Measurements from ENCODE around the gene ABHD16A. TPM values are rescaled to one million over a fixed set of nuclear protein-coding genes. Genes with fewer than 3 reads are reported as not detected.

ABHD16A gene
- total and polyA plus RNA-seq, 2 of the 13 experiments (the other 11 are each of a cell fraction or from before 2014, with no cell fraction given), result 43.5 to 45.4 TPM

DNA sequence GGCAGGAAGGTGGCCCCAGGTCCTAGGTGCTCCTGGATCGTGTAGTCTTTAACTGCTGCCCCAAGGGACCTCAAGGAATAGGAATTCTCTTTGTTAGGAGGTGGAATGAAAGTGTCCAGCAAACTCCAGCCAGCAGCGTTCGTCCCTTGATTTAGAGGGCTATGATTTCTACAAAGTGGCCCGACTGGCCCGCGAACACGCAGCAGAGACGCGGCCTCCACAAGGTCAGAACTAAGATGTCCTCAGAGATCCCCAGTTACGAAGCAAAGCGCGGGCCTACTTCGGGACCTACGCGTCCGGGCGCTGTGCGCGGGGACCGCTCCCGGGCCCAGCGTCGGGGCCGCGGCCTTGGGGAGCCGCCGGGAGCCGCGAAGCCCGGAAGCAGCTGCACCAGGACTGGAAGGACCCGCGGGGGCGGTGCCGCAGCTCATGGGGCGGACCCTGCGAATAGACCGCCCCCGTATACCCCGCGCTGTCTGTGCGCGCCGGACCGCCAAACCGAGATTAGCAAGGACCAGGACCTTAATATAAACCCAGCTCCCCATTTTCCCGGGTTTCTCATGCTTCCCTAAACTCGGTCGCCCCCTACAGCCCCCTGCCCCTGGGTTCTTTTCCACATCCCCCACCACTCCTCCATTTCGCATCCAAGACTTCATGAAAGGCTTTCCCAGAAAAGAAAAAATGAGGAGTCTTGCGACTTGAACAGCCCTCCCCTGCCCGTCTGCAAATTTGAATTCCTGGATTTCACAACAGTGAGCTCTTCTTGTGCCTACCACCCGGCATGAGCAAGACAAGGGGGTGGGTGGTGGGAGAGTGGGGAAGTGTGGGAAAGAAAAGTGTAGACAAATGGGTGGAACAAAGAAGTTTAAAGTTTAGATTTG lies 42.5 kb downstream of the ABHD16A start, which contains the start of gene C6orf47 (continued):
- TF ChIP-seq, protein P1, sequence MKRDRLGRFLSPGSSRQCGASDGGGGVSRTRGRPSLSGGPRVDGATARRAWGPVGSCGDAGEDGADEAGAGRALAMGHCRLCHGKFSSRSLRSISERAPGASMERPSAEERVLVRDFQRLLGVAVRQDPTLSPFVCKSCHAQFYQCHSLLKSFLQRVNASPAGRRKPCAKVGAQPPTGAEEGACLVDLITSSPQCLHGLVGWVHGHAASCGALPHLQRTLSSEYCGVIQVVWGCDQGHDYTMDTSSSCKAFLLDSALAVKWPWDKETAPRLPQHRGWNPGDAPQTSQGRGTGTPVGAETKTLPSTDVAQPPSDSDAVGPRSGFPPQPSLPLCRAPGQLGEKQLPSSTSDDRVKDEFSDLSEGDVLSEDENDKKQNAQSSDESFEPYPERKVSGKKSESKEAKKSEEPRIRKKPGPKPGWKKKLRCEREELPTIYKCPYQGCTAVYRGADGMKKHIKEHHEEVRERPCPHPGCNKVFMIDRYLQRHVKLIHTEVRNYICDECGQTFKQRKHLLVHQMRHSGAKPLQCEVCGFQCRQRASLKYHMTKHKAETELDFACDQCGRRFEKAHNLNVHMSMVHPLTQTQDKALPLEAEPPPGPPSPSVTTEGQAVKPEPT (CRISPR knock-in tag; IDR thresholded peaks at IDR 0.05; ENCODE audit: low read depth), result no peak
- TF ChIP-seq ZNF644 (CRISPR knock-in tag; IDR thresholded peaks at IDR 0.05; ENCODE audit: low read depth) (no peak), ZFP91 (CRISPR knock-in tag; IDR thresholded peaks at IDR 0.05; ENCODE audit: borderline replicate concordance) (peak; percentile 86), RAD21 (CRISPR knock-in tag; IDR thresholded peaks at IDR 0.05) (peak; percentile 36; the same call in 1 of the 2 replicates), ZSCAN21 (CRISPR knock-in tag; IDR thresholded peaks at IDR 0.05; ENCODE audit: borderline replicate concordance) (peak; percentile 90), ZNF766 (CRISPR knock-in tag; IDR thresholded peaks at IDR 0.05; ENCODE audit: borderline replicate concordance) (peak; percentile 87; the same call in 1 of the 2 replicates), POLR2G (IDR thresholded peaks at IDR 0.05; ENCODE audit: low read depth, low read length) (peak; percentile 97), ZNF724P (CRISPR knock-in tag; IDR thresholded peaks at IDR 0.05; ENCODE audit: borderline replicate concordance) (peak; percentile 91; the same call in 1 of the 2 replicates), ZNF329 (CRISPR knock-in tag; IDR thresholded peaks at IDR 0.05; ENCODE audit: low read depth) (no peak), ARID4A (CRISPR knock-in tag; IDR thresholded peaks at IDR 0.05; ENCODE audit: borderline replicate concordance) (peak; percentile 92), ZNF510 (CRISPR knock-in tag; IDR thresholded peaks at IDR 0.05; ENCODE audit: low read depth) (peak; percentile 18; the same call in 1 of the 2 replicates), SUZ12 (IDR thresholded peaks at IDR 0.05; ENCODE audit: low read depth, low read length) (no peak), FOXA1 (IDR thresholded peaks at IDR 0.05) (no peak), FOXA1 (CRISPR knock-in tag; IDR thresholded peaks at IDR 0.05) (0 out of 2 replicates have a peak, but pooled peaks have one; percentile 17), ZNF501 (CRISPR knock-in tag; IDR thresholded peaks at IDR 0.05) (peak; percentile 94), ZNF10 (CRISPR knock-in tag; IDR thresholded peaks at IDR 0.05; ENCODE audit: borderline replicate concordance, low read depth) (no peak), ZNF12 (CRISPR knock-in tag; IDR thresholded peaks at IDR 0.05) (peak; percentile 70; the same call in 1 of the 2 replicates), ZNF777 (CRISPR knock-in tag; IDR thresholded peaks at IDR 0.05) (peak; percentile 74; the same call in 1 of the 2 replicates)
- TF ChIP-seq, protein P2, sequence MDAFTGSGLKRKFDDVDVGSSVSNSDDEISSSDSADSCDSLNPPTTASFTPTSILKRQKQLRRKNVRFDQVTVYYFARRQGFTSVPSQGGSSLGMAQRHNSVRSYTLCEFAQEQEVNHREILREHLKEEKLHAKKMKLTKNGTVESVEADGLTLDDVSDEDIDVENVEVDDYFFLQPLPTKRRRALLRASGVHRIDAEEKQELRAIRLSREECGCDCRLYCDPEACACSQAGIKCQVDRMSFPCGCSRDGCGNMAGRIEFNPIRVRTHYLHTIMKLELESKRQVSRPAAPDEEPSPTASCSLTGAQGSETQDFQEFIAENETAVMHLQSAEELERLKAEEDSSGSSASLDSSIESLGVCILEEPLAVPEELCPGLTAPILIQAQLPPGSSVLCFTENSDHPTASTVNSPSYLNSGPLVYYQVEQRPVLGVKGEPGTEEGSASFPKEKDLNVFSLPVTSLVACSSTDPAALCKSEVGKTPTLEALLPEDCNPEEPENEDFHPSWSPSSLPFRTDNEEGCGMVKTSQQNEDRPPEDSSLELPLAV (CRISPR knock-in tag; conservative IDR thresholded peaks at IDR 0.05; ENCODE audit: low read depth), result no peak
